GM03348 (cell line): ENCODE data around the gene GRIA4.
"Not testable (repeated sequence)": the region's sequence is repeated elsewhere in the genome, so short reads cannot be mapped to it uniquely, and the experiment has no call there.

Experiments
- DNase-seq: peaks from one replicate; pipeline ENCODE4 v3.0.0; 2012; ENCODE audit warnings: low spot score

GRIA4 gene

GRCh38 chr11:105860105-105860504 lies 250.2 kb downstream of the GRIA4 start:
- no peak for DNase-seq

GRCh38 chr11:105861225-105861624 lies 251.4 kb downstream of the GRIA4 start:
- no peak for DNase-seq

GRCh38 chr11:105862736-105863367 lies 253.0 kb downstream of the GRIA4 start:
- peak; percentile 65 for DNase-seq

GRCh38 chr11:105863523-105863922 lies 253.7 kb downstream of the GRIA4 start:
- DNase-seq = no peak

GRCh38 chr11:105867742-105868141 lies 257.9 kb downstream of the GRIA4 start:
- DNase-seq = no peak

GRCh38 chr11:105868762-105869285 lies 259.0 kb downstream of the GRIA4 start:
- DNase-seq = no peak

- DNase-seq = no peak
Observed at GRCh38 chr11:105870516-105871113, 260.7 kb downstream of the GRIA4 start.

- no peak for DNase-seq
Observed at GRCh38 chr11:105878510-105878909, 268.6 kb downstream of the GRIA4 start.

GRCh38 chr11:105878927-105879326 lies 269.1 kb downstream of the GRIA4 start:
- not testable (repeated sequence) for DNase-seq

GRCh38 chr11:105881027-105881426 lies 271.2 kb downstream of the GRIA4 start:
- no peak for DNase-seq

GRCh38 chr11:105884436-105884835 lies 274.6 kb downstream of the GRIA4 start:
- no peak for DNase-seq

- no peak for DNase-seq
Observed at GRCh38 chr11:105891685-105892084, 281.8 kb downstream of the GRIA4 start.

- DNase-seq = no peak
Observed at GRCh38 chr11:105897161-105897560, 287.3 kb downstream of the GRIA4 start.

GRCh38 chr11:105899772-105900171 lies 289.9 kb downstream of the GRIA4 start:
- DNase-seq = no peak

- no peak for DNase-seq
Observed at GRCh38 chr11:105900515-105901035, 290.7 kb downstream of the GRIA4 start.

- no peak for DNase-seq
Observed at GRCh38 chr11:105903113-105903512, 293.2 kb downstream of the GRIA4 start.

GRCh38 chr11:105906517-105906916 lies 296.6 kb downstream of the GRIA4 start:
- no peak for DNase-seq

GRCh38 chr11:105907319-105907718 lies 297.4 kb downstream of the GRIA4 start:
- no peak for DNase-seq

- no peak for DNase-seq
Observed at GRCh38 chr11:105910095-105910715, 300.3 kb downstream of the GRIA4 start.

GRCh38 chr11:105911454-105911853 lies 301.6 kb downstream of the GRIA4 start:
- DNase-seq = no peak

GRCh38 chr11:105912666-105913065 lies 302.8 kb downstream of the GRIA4 start:
- DNase-seq = no peak

GRCh38 chr11:105915021-105915420 lies 305.1 kb downstream of the GRIA4 start:
- no peak for DNase-seq

- DNase-seq = no peak
Observed at GRCh38 chr11:105918039-105918438, 308.2 kb downstream of the GRIA4 start.
